Measurements from ENCODE around the gene ITGB7.

Gene ITGB7

GRCh38 chr12:53207042-53207441, at the start of gene ITGB7:
TSS of gene ITGB7 (minus strand) at chr12:53207251. CDS start at chr12:53200443, 6,808 bp downstream.
- DNase-seq (peak; percentile 70), ATAC-seq (peak; percentile 65)
- Mint-ChIP-seq H3K9me3 (no peaks in the 10 kb centered on the region), H3K27me3 (no peaks in the 10 kb centered on the region), H3K4me1 (peaks cover 80% of the 10 kb centered on the region), H3K36me3 (ENCODE audit: low read depth) (peaks cover 24% of the 10 kb centered on the region), H3K4me3 (peak within 1 kb of the TSS; percentile 84), H3K27ac (peak within 1 kb of the TSS; percentile 74)

- Mint-ChIP-seq H3K9me3 (no peaks in the 10 kb centered on the region), H3K4me1 (peaks cover 60% of the 10 kb centered on the region), H3K4me3 (no peak overlapping the region), H3K27ac (peak overlapping the region; percentile 6), H3K27me3 (no peaks in the 10 kb centered on the region), H3K36me3 (ENCODE audit: low read depth) (peaks cover 4% of the 10 kb centered on the region)
- DNase-seq (no peak), ATAC-seq (no peak)
Observed at GRCh38 chr12:53255996-53256395, 48.9 kb upstream of the ITGB7 start.

- Mint-ChIP-seq H3K27me3 (no peaks in the 10 kb centered on the region), H3K9me3 (no peaks in the 10 kb centered on the region), H3K27ac (no peak overlapping the region), H3K36me3 (ENCODE audit: low read depth) (peaks cover 4% of the 10 kb centered on the region), H3K4me3 (no peak overlapping the region), H3K4me1 (peaks cover 61% of the 10 kb centered on the region)
- DNase-seq, result no peak
- no peak for ATAC-seq
Observed at GRCh38 chr12:53254816-53255545, 47.9 kb upstream of the ITGB7 start.

- Mint-ChIP-seq H3K9me3 (no peaks in the 10 kb centered on the region), H3K27ac (peak overlapping the region; percentile 94), H3K4me1 (peaks cover 51% of the 10 kb centered on the region), H3K36me3 (ENCODE audit: low read depth) (peaks cover 4% of the 10 kb centered on the region), H3K4me3 (peak overlapping the region; percentile 96), H3K27me3 (no peaks in the 10 kb centered on the region)
- DNase-seq (no peak), ATAC-seq (no peak)
Observed at GRCh38 chr12:53253298-53253697, 46.2 kb upstream of the ITGB7 start.

GRCh38 chr12:53252349-53252916, 45.4 kb upstream of the ITGB7 start:
- ATAC-seq (no peak), DNase-seq (peak; percentile 19)
- Mint-ChIP-seq H3K4me3 (peak overlapping the region; percentile 96), H3K9me3 (no peaks in the 10 kb centered on the region), H3K27ac (peak overlapping the region; percentile 94), H3K36me3 (ENCODE audit: low read depth) (peaks cover 4% of the 10 kb centered on the region), H3K27me3 (no peaks in the 10 kb centered on the region), H3K4me1 (peaks cover 48% of the 10 kb centered on the region)

GRCh38 chr12:53251477-53252348, 44.7 kb upstream of the ITGB7 start:
- peak; percentile 80 for ATAC-seq

GRCh38 chr12:53245286-53245685, 38.2 kb upstream of the ITGB7 start:
- H3K9me3 Mint-ChIP-seq, result no peaks in the 10 kb centered on the region
- peaks cover 3% of the 10 kb centered on the region for H3K4me1 Mint-ChIP-seq
- H3K36me3 Mint-ChIP-seq (ENCODE audit: low read depth), result no peaks in the 10 kb centered on the region
- peaks cover 6% of the 10 kb centered on the region for H3K27me3 Mint-ChIP-seq
- no peak for ATAC-seq
- no peak for DNase-seq
- H3K4me3 Mint-ChIP-seq, result no peak overlapping the region
- no peak overlapping the region for H3K27ac Mint-ChIP-seq

More at GRCh38 chr12:53251477-53252348, 44.7 kb upstream of the ITGB7 start:
- Mint-ChIP-seq H3K4me1 (peaks cover 48% of the 10 kb centered on the region), H3K36me3 (ENCODE audit: low read depth) (peaks cover 4% of the 10 kb centered on the region), H3K27ac (peak overlapping the region; percentile 94), H3K27me3 (no peaks in the 10 kb centered on the region), H3K4me3 (peak overlapping the region; percentile 96), H3K9me3 (no peaks in the 10 kb centered on the region)
- peak; percentile 79 for DNase-seq

GRCh38 chr12:53244337-53244736, 37.3 kb upstream of the ITGB7 start:
- H3K4me3 Mint-ChIP-seq, result no peak overlapping the region
- H3K27me3 Mint-ChIP-seq, result peaks cover 6% of the 10 kb centered on the region
- H3K27ac Mint-ChIP-seq, result no peak overlapping the region
- ATAC-seq (no peak), DNase-seq (no peak)
- no peaks in the 10 kb centered on the region for H3K9me3 Mint-ChIP-seq
- no peaks in the 10 kb centered on the region for H3K36me3 Mint-ChIP-seq (ENCODE audit: low read depth)
- H3K4me1 Mint-ChIP-seq, result peaks cover 3% of the 10 kb centered on the region

GRCh38 chr12:53241623-53242412, 34.8 kb upstream of the ITGB7 start:
- H3K27ac Mint-ChIP-seq, result no peak overlapping the region
- peaks cover 6% of the 10 kb centered on the region for H3K27me3 Mint-ChIP-seq
- DNase-seq, result no peak
- no peaks in the 10 kb centered on the region for H3K36me3 Mint-ChIP-seq (ENCODE audit: low read depth)
- no peak for ATAC-seq
- H3K4me1 Mint-ChIP-seq, result peaks cover 10% of the 10 kb centered on the region
- no peaks in the 10 kb centered on the region for H3K9me3 Mint-ChIP-seq
- H3K4me3 Mint-ChIP-seq, result no peak overlapping the region

- ATAC-seq, result no peak
- Mint-ChIP-seq H3K27me3 (peaks cover 6% of the 10 kb centered on the region), H3K4me3 (no peak overlapping the region), H3K4me1 (peaks cover 31% of the 10 kb centered on the region), H3K9me3 (no peaks in the 10 kb centered on the region), H3K27ac (no peak overlapping the region), H3K36me3 (ENCODE audit: low read depth) (no peaks in the 10 kb centered on the region)
- no peak for DNase-seq
Observed at GRCh38 chr12:53239643-53240258, 32.7 kb upstream of the ITGB7 start.

- ATAC-seq (peak; percentile 51), DNase-seq (peak; percentile 65)
- peaks cover 54% of the 10 kb centered on the region for H3K4me1 Mint-ChIP-seq
- H3K27me3 Mint-ChIP-seq, result peaks cover 2% of the 10 kb centered on the region
- no peaks in the 10 kb centered on the region for H3K9me3 Mint-ChIP-seq
- no peaks in the 10 kb centered on the region for H3K36me3 Mint-ChIP-seq (ENCODE audit: low read depth)
- peak overlapping the region; percentile 51 for H3K4me3 Mint-ChIP-seq
- peak overlapping the region; percentile 74 for H3K27ac Mint-ChIP-seq
Observed at GRCh38 chr12:53236443-53237111, 29.5 kb upstream of the ITGB7 start.

- peak overlapping the region; percentile 51 for H3K4me3 Mint-ChIP-seq
- DNase-seq (no peak), ATAC-seq (peak; percentile 20)
- peaks cover 61% of the 10 kb centered on the region for H3K4me1 Mint-ChIP-seq
- H3K27me3 Mint-ChIP-seq, result peaks cover 2% of the 10 kb centered on the region
- no peaks in the 10 kb centered on the region for H3K36me3 Mint-ChIP-seq (ENCODE audit: low read depth)
- H3K9me3 Mint-ChIP-seq, result no peaks in the 10 kb centered on the region
- peak overlapping the region; percentile 74 for H3K27ac Mint-ChIP-seq
Observed at GRCh38 chr12:53235742-53236442, 28.8 kb upstream of the ITGB7 start.

- H3K36me3 Mint-ChIP-seq (ENCODE audit: low read depth), result no peaks in the 10 kb centered on the region
- H3K4me3 Mint-ChIP-seq, result no peak overlapping the region
- no peaks in the 10 kb centered on the region for H3K9me3 Mint-ChIP-seq
- H3K4me1 Mint-ChIP-seq, result peaks cover 65% of the 10 kb centered on the region
- H3K27ac Mint-ChIP-seq, result peak overlapping the region; percentile 74
- H3K27me3 Mint-ChIP-seq, result peaks cover 2% of the 10 kb centered on the region
- ATAC-seq (no peak), DNase-seq (no peak)
Observed at GRCh38 chr12:53235164-53235563, 28.1 kb upstream of the ITGB7 start.
